Measurements from ENCODE around the gene OR6N2. TPM values are rescaled to one million over a fixed set of nuclear protein-coding genes. Genes with fewer than 3 reads are reported as not detected.

OR6N2 gene
- total RNA-seq, 2 experiments from 2014 or later = not detected

Other genes starting within 250 kb of the OR6N2 start
- gene OR6Y1, start 226.8 kb downstream of the OR6N2 start, total RNA-seq = not detected
- gene OR6P1, start 210.6 kb downstream of the OR6N2 start, total RNA-seq = not detected
- gene OR10X1, start 201.3 kb downstream of the OR6N2 start, total RNA-seq = not detected
- not detected for gene OR10Z1, start 175.9 kb downstream of the OR6N2 start, total RNA-seq
- not detected for gene SPTA1, start 94.5 kb downstream of the OR6N2 start, total RNA-seq
- gene OR6K2, start 80.6 kb downstream of the OR6N2 start, total RNA-seq = not detected
- not detected for gene OR6K3, start 60.5 kb downstream of the OR6N2 start, total RNA-seq
- gene OR6K6, start 26.5 kb downstream of the OR6N2 start, total RNA-seq = not detected
- not detected for gene OR6N1, start 9.0 kb downstream of the OR6N2 start, total RNA-seq
- gene MNDA, start 50.1 kb upstream of the OR6N2 start, total RNA-seq = under 1 TPM in 1 of 2 experiments, not detected in 1; 0.20 TPM
- gene PYHIN1, start 150.3 kb upstream of the OR6N2 start, total RNA-seq = 1 to 10 TPM; 1.4 to 1.6 TPM
- gene IFI16, start 228.7 kb upstream of the OR6N2 start, total RNA-seq = 100 to 1,000 TPM; 292 to 296 TPM